ENCODE measurements around the gene PPFIA1.

Gene PPFIA1

DNA sequence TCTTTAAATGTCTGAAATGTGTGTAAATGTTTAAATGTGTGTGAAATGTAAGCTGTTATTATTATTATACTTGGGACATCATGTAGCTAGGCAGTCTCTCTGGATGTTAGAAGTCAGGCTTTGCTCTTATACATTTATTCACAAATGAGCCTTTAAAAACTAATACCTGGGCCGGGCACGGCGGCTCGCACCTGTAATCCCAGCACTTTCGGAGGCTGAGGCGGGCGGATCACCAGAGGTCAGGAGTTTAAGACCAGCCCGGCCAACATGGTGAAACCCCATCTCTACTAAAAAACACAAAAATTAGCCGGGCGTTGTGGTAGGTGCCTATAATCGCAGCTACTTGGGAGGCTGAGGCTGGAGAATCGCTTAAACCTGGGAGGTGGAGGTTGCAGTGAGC, 106.1 kb downstream of the PPFIA1 start:
- no CpG with 5 or more reads among the region's 12 CpGs for WGBS (ENCODE audit: extremely low coverage, insufficient coverage, insufficient read length)
- H3K14ac ChIP-seq (ENCODE audit: low read length) = no peak overlapping the region
- H2BK5ac ChIP-seq (ENCODE audit: low read depth, low read length, poor library complexity) = no peak overlapping the region

DNA sequence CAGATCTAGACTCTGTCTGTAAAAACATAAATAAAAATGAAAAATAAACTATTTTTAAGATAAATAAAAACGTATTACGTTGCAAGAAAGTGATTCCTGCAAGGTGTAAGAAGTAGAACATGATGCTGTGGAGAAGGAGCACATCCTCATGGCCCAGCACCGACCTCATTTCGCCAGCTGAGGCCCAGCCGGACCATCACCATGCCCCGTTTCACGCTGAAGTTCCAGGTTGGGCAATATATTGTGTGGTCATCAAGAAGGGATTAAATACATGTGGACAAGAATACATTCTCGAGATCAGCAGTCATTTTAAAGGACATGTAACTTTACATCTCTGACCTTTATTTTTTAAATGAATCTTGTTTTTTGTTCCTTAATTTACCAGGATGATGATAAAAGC, 107.2 kb downstream of the PPFIA1 start:
- no peak overlapping the region for H2BK12ac ChIP-seq (ENCODE audit: low read length)
- H3K4me1 ChIP-seq (ENCODE audit: control insufficient read depth in 1 of 2, insufficient read depth in 2 of 2, low read length in 2 of 2) = peaks cover 0 to 3% of the 10 kb centered on the region in 2 experiments
- H2BK5ac ChIP-seq (ENCODE audit: low read depth, low read length, poor library complexity) = no peak overlapping the region
- no peaks in the 10 kb centered on the region for H3K79me2 ChIP-seq (ENCODE audit: control insufficient read depth, insufficient read depth, low read length, poor library complexity)
- no peak overlapping the region for H3K4ac ChIP-seq (ENCODE audit: low read depth, low read length)
- no peak overlapping the region for H3K4me3 ChIP-seq (ENCODE audit: low read depth, low read length)
- H3K79me1 ChIP-seq (ENCODE audit: low read length) = no peaks in the 10 kb centered on the region
- no peak overlapping the region for H2AFZ ChIP-seq (ENCODE audit: insufficient read depth, low read length, poor library complexity)
- no peak overlapping the region for H2BK120ac ChIP-seq (ENCODE audit: insufficient read depth, low read length, poor library complexity)
- DNase-seq = no peak
- H3K23ac ChIP-seq (ENCODE audit: low read length) = no peak overlapping the region
- no peak overlapping the region for H3K18ac ChIP-seq (ENCODE audit: low read length)
- no peak overlapping the region for H3K9ac ChIP-seq (ENCODE audit: low read length)
- WGBS (ENCODE audit: extremely low coverage, insufficient coverage, insufficient read length) = no CpG with 5 or more reads among the region's 8 CpGs
- H4K12ac ChIP-seq (ENCODE audit: low read depth, low read length) = no peak overlapping the region
- H3K4me2 ChIP-seq (ENCODE audit: low read length) = no peak overlapping the region
- H3K14ac ChIP-seq (ENCODE audit: low read length) = no peak overlapping the region
- no peak overlapping the region for H4K91ac ChIP-seq (ENCODE audit: low read depth, low read length)
- no peak overlapping the region for H4K8ac ChIP-seq (ENCODE audit: low read depth, low read length)
- no peak overlapping the region for H3K27ac ChIP-seq (ENCODE audit: low read depth, low read length)
- no peaks in the 10 kb centered on the region for H3K9me3 ChIP-seq (ENCODE audit: insufficient read depth, low read depth, low read length)
- H3K36me3 ChIP-seq (ENCODE audit: control insufficient read depth in 1 of 2, insufficient read depth in 2 of 2, low read length in 2 of 2) = peaks cover 36 to 37% of the 10 kb centered on the region in 2 experiments
- H3K27me3 ChIP-seq (ENCODE audit: insufficient read depth, low read length) = no peaks in the 10 kb centered on the region
- no peak overlapping the region for H2AK5ac ChIP-seq (ENCODE audit: low read length)

More for the DNA sequence above, 106.1 kb downstream of the PPFIA1 start:
- DNase-seq = no peak
- H3K9ac ChIP-seq (ENCODE audit: low read length) = no peak overlapping the region
- no peaks in the 10 kb centered on the region for H3K9me3 ChIP-seq (ENCODE audit: insufficient read depth, low read depth, low read length)
- H2BK120ac ChIP-seq (ENCODE audit: insufficient read depth, low read length, poor library complexity) = no peak overlapping the region
- no peaks in the 10 kb centered on the region for H3K79me2 ChIP-seq (ENCODE audit: control insufficient read depth, insufficient read depth, low read length, poor library complexity)
- H3K18ac ChIP-seq (ENCODE audit: low read length) = no peak overlapping the region
- H3K27me3 ChIP-seq (ENCODE audit: insufficient read depth, low read length) = no peaks in the 10 kb centered on the region
- H4K8ac ChIP-seq (ENCODE audit: low read depth, low read length) = no peak overlapping the region
- H4K12ac ChIP-seq (ENCODE audit: low read depth, low read length) = no peak overlapping the region
- H3K4me3 ChIP-seq (ENCODE audit: low read depth, low read length) = no peak overlapping the region
- H4K91ac ChIP-seq (ENCODE audit: low read depth, low read length) = no peak overlapping the region
- no peak overlapping the region for H3K4me2 ChIP-seq (ENCODE audit: low read length)
- no peak overlapping the region for H3K4ac ChIP-seq (ENCODE audit: low read depth, low read length)
- H2BK12ac ChIP-seq (ENCODE audit: low read length) = no peak overlapping the region
- no peaks in the 10 kb centered on the region for H3K4me1 ChIP-seq (ENCODE audit: control insufficient read depth in 1 of 2, insufficient read depth in 2 of 2, low read length in 2 of 2)
- H3K23ac ChIP-seq (ENCODE audit: low read length) = no peak overlapping the region
- no peaks in the 10 kb centered on the region for H3K79me1 ChIP-seq (ENCODE audit: low read length)
- no peak overlapping the region for H2AFZ ChIP-seq (ENCODE audit: insufficient read depth, low read length, poor library complexity)
- H3K27ac ChIP-seq (ENCODE audit: low read depth, low read length) = no peak overlapping the region
- H2AK5ac ChIP-seq (ENCODE audit: low read length) = no peak overlapping the region
- H3K36me3 ChIP-seq (ENCODE audit: control insufficient read depth in 1 of 2, insufficient read depth in 2 of 2, low read length in 2 of 2) = peaks cover 38 to 39% of the 10 kb centered on the region in 2 experiments

DNA sequence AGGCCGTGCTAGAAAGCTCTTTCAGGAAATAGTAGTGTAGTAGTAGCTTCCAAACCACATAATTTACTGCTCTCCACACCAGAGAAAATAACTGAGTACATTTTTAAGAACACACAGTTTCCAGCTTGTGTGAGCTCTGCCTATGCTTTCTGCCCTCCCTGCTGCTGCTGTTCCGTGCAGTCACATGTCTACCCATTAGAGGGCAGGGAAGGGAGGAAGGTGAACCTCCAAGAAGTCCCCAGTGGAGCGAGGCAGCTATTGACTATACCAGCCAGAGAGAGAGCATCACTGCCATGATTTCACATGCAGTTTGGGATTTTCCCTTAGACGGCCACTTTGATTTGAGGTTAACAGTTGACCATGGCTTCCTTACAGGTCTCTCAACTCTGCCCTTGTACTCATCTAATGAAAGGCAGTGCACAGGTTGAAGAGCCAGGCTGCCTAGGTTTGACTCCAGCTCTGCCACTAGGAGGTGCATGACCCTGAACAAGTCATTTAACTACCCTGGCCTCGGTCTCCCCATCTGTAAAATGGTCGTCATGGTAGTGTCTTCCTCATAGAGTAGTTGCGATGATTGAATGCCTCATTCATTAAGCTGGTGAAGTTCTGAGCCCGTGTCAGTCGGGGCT, 108.1 kb downstream of the PPFIA1 start:
- H3K9me3 ChIP-seq (ENCODE audit: insufficient read depth, low read depth, low read length) = no peaks in the 10 kb centered on the region
- H2BK12ac ChIP-seq (ENCODE audit: low read length) = no peak overlapping the region
- peaks cover 0 to 3% of the 10 kb centered on the region in 2 experiments for H3K4me1 ChIP-seq (ENCODE audit: control insufficient read depth in 1 of 2, insufficient read depth in 2 of 2, low read length in 2 of 2)
- H3K79me2 ChIP-seq (ENCODE audit: control insufficient read depth, insufficient read depth, low read length, poor library complexity) = no peaks in the 10 kb centered on the region
- H2AK5ac ChIP-seq (ENCODE audit: low read length) = no peak overlapping the region
- no peak overlapping the region for H3K4me3 ChIP-seq (ENCODE audit: low read depth, low read length)
- H2BK5ac ChIP-seq (ENCODE audit: low read depth, low read length, poor library complexity) = no peak overlapping the region
- no peak overlapping the region for H2BK120ac ChIP-seq (ENCODE audit: insufficient read depth, low read length, poor library complexity)
- H3K4ac ChIP-seq (ENCODE audit: low read depth, low read length) = no peak overlapping the region
- no peak overlapping the region for H3K9ac ChIP-seq (ENCODE audit: low read length)
- H3K36me3 ChIP-seq (ENCODE audit: control insufficient read depth in 1 of 2, insufficient read depth in 2 of 2, low read length in 2 of 2) = peaks cover 31% of the 10 kb centered on the region in 2 experiments
- no peak overlapping the region for H2AFZ ChIP-seq (ENCODE audit: insufficient read depth, low read length, poor library complexity)
- H3K14ac ChIP-seq (ENCODE audit: low read length) = no peak overlapping the region
- no peak for DNase-seq
- no peaks in the 10 kb centered on the region for H3K79me1 ChIP-seq (ENCODE audit: low read length)
- H3K23ac ChIP-seq (ENCODE audit: low read length) = no peak overlapping the region
- no peaks in the 10 kb centered on the region for H3K27me3 ChIP-seq (ENCODE audit: insufficient read depth, low read length)
- no CpG with 5 or more reads among the region's 9 CpGs for WGBS (ENCODE audit: extremely low coverage, insufficient coverage, insufficient read length)
- H3K4me2 ChIP-seq (ENCODE audit: low read length) = no peak overlapping the region
- no peak overlapping the region for H4K8ac ChIP-seq (ENCODE audit: low read depth, low read length)
- no peak overlapping the region for H3K18ac ChIP-seq (ENCODE audit: low read length)
- H4K91ac ChIP-seq (ENCODE audit: low read depth, low read length) = no peak overlapping the region
- H3K27ac ChIP-seq (ENCODE audit: low read depth, low read length) = no peak overlapping the region
- no peak overlapping the region for H4K12ac ChIP-seq (ENCODE audit: low read depth, low read length)

DNA sequence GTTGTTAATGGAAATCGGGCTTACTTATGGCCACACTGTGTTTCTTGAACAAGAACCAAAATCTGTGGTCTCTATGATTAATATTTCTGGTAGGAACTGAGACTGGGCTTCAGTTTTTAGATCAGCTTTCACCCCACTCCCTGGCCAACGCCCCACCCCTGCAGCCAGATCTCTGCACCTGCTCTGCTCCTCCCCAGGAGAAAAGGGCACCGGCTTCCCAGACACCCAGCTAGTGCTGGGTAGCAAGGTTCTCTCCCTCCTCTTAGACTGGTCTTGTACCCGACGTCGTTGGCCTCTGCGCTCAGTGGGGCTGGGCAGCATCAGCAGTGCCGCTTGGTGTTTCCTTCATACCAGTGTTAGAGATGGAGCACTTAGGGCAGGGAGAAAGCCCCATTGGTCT, 110.9 kb downstream of the PPFIA1 start:
- Histone ChIP-seq H3K36me3 (ENCODE audit: control insufficient read depth in 1 of 2, insufficient read depth in 2 of 2, low read length in 2 of 2) (peaks cover 32 to 36% of the 10 kb centered on the region in 2 experiments), H3K4ac (ENCODE audit: low read depth, low read length) (no peak overlapping the region), H3K27me3 (ENCODE audit: insufficient read depth, low read length) (no peaks in the 10 kb centered on the region), H3K18ac (ENCODE audit: low read length) (no peak overlapping the region), H3K79me1 (ENCODE audit: low read length) (no peaks in the 10 kb centered on the region), H3K4me1 (ENCODE audit: control insufficient read depth in 1 of 2, insufficient read depth in 2 of 2, low read length in 2 of 2) (peaks cover 0 to 3% of the 10 kb centered on the region in 2 experiments), H3K14ac (ENCODE audit: low read length) (no peak overlapping the region), H4K8ac (ENCODE audit: low read depth, low read length) (no peak overlapping the region), H2AFZ (ENCODE audit: insufficient read depth, low read length, poor library complexity) (no peak overlapping the region), H3K9ac (ENCODE audit: low read length) (no peak overlapping the region), H4K12ac (ENCODE audit: low read depth, low read length) (no peak overlapping the region), H2BK12ac (ENCODE audit: low read length) (no peak overlapping the region), H2AK5ac (ENCODE audit: low read length) (no peak overlapping the region), H3K23ac (ENCODE audit: low read length) (no peak overlapping the region), H4K91ac (ENCODE audit: low read depth, low read length) (no peak overlapping the region), H3K4me2 (ENCODE audit: low read length) (no peak overlapping the region), H2BK120ac (ENCODE audit: insufficient read depth, low read length, poor library complexity) (no peak overlapping the region), H3K27ac (ENCODE audit: low read depth, low read length) (no peak overlapping the region), H3K79me2 (ENCODE audit: control insufficient read depth, insufficient read depth, low read length, poor library complexity) (no peaks in the 10 kb centered on the region), H2BK5ac (ENCODE audit: low read depth, low read length, poor library complexity) (no peak overlapping the region), H3K9me3 (ENCODE audit: insufficient read depth, low read depth, low read length) (no peaks in the 10 kb centered on the region), H3K4me3 (ENCODE audit: low read depth, low read length) (no peak overlapping the region)
- WGBS (ENCODE audit: extremely low coverage, insufficient coverage, insufficient read length) = no CpG with 5 or more reads among the region's 8 CpGs
- no peak for DNase-seq

Measured in trophoblast cell (in vitro differentiated cells and primary cell).